Dermis blood vessel endothelial cell (primary cell): ENCODE data around the gene LPP. TPM values are rescaled to one million over a fixed set of nuclear protein-coding genes. Genes with fewer than 3 reads are reported as not detected.
A peak's percentile ranks its signal among the peaks of the same experiment; 100 is the strongest.

Experiments
- DNase-seq: peaks from one replicate; pipeline ENCODE4 v3.0.0; 2010
- total RNA-seq: library from RNA; depleted of rRNA; stranded (reverse); fragments of >200 nt; gene quantifications from 2 replicates; pipeline ENCODE4 v1.2.3, GENCODE V29; 2014

Gene LPP
- total RNA-seq, 1 donor from 2014 or later: 45.8 TPM

DNA sequence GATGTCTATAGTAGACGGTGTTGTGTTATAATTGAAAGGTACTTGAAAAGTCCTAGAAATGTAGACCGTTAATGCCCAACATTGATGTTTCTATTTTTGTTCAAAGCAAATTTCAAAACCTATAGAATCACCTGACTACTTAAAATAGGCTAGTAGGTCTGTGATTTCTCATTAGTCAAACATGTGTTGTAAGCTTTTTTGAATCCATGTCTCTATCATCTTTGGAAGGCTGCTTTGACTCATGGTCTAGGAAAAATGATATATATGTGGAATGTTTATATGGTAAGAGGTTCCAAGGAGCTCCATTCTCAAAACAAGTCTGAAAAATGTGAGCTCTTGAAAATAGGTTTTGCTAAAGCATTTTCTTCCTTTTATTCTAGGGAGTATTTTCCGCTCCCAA, 375.3 kb downstream of the LPP start:
- DNase-seq: no peak

DNA sequence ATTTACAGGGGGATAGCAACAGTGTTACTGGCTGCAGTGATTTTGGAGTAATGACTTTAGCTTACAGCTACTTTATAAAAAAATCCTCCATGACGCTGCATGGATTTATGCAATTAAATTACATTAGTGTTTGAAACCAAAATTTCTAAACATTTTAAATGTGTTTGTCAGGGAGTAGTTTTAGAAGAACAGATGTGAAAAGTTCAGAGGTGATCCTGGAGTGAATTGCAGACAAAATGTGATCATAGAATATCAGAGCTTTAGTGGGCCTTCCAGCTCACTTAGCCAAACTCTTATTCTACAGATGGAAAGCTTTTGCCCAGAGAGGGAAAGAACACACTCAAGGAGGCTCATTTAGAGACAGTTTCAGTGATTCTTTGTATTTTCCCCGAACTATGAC, 376.3 kb downstream of the LPP start:
- no peak for DNase-seq

DNA sequence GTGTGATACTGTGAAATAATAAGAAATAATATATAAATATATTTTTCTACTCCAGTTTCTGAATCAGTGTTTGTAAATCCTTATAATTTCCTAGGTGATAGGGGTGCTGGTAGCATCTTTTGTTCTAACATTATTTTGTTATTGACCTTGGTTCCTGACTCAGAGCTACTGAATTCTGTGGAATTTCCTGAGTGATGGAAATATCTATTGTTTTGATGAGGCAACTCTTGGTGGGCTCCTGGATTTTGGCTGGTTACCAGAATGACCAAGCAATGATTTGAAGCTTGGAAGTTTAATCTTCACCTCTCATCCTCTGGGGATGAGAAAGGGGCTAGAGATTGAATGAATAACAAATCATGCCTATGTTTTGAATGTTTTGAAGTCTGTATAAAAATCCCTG, 377.3 kb downstream of the LPP start:
- DNase-seq: peak; percentile 96

DNA sequence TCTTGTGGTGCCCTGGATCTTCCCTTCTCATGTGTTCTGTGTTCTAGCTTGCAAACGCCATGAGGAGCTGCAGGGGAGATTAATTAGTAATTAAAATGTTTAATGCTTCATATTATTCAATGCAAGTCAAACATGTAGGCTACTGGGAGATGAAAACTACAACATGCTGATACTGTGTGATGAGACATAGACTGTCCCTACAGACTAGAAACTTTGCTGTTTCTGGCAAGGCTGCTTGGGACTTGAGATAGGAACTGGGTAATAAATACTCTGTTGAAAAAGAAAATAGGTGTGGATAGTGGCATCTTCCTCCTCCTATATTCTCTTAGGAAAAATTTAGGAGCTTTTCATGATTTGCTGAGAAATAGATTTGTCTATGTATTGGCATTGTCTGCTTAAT, 379.2 kb downstream of the LPP start:
- DNase-seq: no peak

DNA sequence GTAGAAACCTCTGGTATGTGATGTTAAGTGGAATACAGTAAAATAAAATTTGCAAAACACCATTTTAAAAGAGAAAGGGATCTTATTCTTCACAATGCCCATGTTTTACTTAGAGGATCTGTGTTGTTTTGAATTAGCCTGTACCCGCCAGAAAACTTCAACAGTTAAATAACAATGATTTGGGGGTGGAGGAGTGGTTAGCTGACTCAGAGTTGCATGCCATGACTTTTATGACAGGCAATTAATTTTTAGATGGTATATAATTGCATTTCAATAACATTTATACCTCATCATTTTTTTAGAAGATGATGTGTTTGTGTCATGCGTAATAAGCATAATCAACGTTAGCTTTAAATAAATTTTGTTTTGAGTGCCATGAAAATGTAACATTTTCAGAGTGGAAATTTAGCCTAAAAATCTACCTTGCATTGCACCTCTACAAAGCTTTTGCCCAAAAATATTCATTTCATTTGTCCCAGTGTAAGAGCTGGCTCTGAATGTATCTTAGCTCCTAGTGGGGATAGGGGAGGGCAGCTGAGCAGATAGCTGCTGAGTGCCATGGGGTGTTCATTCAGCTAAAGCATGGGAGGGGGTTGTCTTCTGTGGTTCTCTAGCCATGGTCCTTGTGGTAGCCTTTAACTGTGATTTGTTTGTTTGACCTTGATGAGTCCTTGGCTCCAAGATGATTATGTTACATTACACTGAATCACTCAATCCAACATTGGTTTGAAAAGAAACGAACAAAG, 379.8 kb downstream of the LPP start:
- peak; percentile 45 for DNase-seq

DNA sequence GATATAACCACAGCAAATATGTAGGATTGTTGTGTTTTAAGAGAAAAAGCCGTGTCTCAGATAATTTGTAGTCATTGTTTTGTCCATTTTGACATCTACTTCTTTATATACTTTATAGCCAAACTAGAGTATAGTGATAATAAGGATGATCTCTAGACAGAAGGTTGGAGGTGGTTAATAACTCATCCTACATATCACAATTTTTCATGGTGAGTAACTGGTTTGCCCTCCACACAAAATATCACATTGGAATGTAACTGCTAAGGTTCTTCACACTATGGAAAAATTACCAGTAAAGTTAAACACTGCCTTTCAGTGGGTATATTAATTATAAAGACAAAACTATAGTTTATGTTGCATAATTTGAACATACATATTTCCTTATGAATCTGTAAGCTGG, 380.7 kb downstream of the LPP start:
- DNase-seq: no peak

DNA sequence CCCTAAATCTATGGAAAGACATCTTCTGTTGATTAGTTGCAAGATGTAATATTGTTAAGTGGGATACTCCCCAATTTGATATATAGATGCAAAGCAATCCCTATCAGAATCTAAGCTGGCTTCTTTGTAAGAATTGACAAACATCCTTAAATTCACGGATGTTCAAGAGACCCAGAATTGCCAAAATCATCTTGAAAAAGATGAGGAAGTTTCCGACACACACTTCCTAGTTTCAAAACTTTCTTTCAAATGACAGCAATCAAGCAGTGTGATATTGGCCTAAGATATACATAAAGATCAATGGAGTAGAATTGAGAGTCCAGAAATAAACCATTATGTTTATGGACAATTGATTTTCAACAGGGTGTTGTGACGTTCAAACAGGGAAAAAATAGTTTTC, 383.6 kb downstream of the LPP start:
- DNase-seq: no peak

DNA sequence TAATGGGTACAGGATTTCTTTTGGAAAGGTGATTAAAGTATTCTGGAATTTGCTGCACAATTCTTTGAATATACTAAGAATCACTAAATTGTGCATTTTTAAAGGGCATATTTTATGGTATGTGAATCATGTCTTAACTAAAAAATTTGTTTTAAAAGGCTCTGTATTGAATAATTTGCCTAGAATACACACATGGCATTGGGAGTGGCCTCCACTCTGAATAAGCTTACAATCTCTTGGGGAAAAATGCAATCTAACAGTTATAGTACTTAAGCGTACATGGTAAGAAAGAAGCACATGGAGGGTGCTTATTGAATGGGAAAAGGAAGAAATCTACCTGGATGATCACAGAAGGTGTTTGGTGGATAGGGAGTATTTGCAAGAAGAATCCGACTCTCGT, 385.1 kb downstream of the LPP start:
- no peak for DNase-seq

DNA sequence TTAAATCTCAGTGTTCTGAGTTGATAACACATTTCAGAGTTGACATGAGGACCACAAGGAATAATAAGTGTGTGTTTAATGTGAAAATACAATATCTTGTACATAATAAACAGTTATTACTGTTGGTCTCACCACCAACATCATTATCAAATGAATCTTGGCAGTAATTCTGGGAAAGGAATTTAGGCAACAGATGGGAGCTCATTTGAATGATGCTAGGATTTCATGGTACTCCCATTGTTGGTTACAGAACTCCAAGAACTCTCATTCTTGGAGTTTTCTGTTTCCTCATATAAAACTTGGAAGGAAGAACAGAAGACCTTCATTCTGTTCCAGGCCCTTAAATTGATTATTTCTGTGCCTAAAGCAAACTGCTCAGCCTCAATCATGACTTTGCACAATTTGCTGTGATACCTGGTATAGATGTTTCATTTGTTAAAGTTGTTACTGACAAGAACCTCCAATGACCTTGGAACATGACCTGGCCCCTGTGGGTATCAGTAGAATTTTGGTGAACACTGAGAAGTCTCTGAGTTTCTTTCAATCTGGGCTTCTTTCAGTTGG, 385.8 kb downstream of the LPP start:
- DNase-seq: no peak

DNA sequence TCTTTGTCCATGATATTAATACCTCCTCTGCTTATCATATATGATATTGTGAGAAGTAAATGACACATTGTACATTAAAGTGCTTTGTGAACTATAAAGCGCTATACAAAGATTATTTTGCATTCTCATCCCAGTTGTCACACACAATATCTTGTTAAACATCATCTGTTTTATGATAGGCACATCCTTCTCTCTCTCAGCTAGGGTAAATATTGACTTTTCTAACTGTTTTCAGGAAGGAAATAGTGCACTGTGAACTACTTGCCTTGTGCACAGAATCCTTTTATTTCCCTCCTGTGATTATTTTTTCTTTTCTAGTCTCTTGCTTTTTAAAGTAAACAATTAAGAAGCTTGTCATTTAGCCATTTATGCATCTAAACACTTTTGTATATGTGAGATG, 388.2 kb downstream of the LPP start:
- DNase-seq: no peak

DNA sequence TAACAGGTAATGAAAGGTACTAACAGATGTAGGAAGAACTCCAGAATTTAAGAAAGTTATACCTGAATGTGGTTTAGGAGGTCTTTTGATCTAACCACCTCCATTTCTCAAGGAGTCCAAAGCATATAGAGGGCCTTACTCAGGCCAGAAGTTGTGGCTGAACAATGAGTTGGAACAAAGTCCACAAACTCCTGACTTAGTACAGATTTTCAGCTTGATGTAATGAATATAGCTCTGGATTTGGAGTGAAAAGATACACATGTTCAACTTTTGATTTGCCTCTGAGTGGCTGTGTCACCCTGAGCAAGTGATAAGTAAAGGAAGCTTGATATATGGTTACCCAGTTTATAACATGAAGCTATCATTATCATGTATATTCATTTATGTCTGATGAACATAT, 390.1 kb downstream of the LPP start:
- DNase-seq: no peak

DNA sequence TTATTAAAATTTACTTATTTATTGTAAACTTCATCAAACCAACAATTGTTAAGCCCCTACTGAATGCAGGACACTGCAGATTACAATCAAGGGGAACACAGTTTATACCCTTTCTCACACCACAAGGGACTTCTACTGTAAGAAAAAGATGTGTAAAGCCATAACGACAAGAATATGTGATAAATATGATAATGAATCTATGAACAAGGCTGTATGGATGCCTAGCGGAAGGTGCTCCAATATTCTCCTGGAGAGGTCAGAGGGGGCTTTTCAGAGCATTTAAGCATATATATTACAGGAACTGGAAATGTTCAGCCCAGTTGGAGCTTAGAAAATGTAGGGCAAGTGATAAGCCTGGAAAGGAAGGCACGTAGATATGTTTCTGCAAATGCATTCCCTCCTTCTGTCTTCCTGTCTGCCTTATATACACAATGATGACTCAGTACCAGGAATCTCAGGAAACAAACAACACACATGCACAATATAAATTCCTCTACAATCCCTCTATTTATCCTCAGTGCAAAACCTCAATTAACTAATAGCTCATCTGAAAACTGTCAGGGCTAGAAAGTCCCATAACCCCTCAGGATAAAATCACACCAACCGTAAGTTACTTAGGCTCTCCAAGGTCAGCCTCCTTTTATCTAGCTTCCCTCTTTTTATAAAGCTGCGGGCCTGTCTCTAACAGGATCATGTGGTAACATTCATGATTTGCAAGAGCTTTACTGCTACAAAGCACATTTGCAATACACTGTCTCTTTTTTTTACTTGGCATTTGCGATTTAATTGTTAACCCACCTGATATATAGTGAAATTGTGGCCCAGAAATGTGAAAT, 393.1 kb downstream of the LPP start:
- DNase-seq: peak; percentile 62

DNA sequence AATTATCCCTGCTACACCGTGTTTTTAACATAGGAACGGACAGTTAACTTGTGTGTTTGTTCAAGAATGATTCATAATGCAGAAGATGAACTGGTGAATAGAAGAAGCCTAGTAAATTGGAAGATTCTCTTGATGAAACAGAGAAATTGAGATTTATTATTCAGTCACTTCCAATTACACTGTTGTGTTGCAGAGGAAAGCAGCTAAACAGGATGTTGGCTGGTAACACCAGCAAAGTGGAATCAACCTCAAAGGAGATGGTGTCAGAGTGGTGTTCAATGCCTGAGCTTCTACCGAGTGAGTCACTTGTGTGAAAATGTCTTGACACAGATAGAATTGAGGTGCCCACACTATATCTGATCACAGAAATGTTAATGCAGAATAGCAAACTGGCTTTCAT, 399.6 kb downstream of the LPP start:
- DNase-seq: no peak

DNA sequence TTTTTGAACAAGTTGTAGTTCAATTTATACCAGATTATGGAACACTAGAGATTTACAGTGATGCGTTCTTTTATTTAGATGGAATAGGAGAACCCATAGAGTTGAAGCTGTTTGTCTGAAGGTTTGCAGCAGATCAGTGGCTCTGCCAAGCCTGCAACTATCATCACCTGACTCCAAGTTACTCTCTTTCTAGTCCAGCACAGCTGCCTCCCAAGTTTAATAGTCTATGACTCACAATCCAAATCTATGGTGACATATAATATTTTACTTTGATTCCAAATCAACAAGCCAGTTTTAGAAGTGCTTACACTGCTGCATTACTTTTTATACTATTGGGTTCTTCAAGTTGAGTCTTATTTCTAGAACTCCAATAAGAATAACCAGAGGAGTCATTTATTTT, 400.4 kb downstream of the LPP start:
- DNase-seq: no peak

DNA sequence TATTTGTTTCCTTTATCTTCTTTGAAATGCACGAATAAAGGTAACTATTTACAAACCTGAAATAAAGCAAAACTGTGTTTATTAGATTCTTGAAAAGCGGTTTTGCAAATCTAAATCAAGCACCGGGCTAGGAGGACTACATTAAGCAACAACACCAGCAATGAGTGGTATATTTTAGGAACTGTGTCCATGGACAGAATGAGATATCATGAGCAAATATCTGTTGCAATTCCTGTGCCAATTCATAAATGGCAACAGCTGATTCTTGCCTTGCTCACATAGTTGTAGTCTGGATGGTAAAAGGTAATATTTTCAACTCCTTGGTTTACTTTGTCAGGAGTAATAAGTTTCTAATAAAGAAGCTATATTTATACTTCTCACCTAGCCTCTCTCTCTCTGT, 403.3 kb downstream of the LPP start:
- no peak for DNase-seq

DNA sequence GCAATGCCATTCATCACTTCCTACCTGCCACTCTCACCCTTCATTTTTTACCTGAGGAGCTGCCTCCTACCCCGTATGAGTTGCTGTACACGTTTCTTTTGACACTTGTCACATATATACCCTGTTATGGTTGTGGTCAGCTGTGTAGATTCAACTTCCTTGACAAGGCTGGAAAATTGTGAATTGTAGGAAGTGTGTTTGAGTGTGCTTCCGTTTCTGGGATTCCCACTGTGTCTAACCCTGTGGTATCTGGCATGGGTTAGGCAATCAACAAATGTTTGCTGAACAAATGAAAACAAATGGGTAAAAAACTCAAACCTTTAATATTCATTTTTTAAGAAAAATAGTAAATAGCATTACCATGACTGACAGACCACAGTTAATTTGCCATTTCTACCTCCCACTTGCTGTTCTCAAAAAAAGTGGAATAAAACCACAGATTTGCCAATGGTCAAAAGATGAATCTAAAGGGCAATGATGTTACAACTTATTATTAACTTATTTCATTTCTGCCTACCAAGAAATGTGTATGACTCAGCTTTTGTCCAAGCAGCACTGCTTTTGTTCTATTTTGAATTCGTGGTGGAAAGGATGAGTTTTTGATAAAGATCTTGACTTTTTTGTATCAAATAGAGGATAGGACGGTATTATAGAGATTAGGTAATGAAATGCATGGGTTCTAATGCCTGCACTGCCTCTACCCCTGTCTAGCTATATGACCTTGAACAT, 404.6 kb downstream of the LPP start:
- peak; percentile 92 for DNase-seq

DNA sequence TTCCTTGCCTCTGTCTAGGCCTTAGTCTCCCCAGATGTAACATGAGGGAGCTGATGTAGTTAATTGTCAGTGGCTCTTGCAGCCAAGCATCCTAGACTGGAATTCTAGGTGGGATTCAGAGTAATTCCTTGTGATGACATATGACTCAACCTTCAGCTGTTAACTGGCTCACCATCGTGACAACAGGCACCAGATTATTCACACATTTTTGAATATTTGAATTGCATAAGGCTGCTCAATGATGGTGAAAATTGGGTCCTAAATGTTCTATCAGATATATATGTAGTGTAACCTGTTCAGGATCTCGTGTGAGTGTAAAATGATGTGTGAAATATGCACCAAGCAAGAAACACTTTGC, 405.1 kb downstream of the LPP start:
- peak; percentile 60 for DNase-seq

DNA sequence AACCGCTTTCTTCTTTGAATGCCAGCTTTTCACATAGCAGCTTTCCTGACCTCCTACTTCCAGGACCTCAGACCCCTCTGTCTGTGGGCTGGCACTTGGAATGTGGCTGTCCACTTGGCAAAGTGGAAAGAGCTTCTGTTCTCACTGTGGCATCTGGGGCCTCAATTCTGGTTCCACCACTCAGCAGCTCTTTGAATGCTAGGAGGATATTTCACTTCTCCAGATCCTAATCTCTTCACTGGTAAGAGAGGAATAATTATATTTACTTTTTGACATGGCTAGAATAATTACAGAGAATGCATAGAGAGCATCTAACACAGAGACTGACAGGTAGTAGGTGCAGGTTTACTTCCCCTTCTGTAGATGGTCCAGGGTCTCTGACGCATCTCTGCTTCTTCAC, 405.9 kb downstream of the LPP start:
- DNase-seq: no peak

DNA sequence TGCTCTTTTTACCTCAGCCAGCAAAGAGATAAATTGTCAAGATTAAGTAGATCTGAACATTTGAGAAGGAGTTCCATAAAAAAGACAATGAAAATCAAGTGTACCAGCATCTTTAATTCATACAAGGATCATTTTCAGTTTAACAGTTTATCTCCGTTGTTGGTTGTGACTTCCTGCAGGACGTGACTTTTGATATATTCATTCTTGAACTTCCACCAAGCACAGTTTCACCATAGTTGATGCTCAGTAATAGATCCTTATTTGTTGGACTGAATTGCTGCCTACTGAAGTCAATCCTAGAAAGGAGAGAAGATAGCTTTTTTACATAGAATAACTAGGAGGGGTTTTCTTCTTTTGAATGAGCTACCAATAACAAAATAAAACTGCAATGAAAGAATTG, 408.2 kb downstream of the LPP start:
- DNase-seq: no peak

DNA sequence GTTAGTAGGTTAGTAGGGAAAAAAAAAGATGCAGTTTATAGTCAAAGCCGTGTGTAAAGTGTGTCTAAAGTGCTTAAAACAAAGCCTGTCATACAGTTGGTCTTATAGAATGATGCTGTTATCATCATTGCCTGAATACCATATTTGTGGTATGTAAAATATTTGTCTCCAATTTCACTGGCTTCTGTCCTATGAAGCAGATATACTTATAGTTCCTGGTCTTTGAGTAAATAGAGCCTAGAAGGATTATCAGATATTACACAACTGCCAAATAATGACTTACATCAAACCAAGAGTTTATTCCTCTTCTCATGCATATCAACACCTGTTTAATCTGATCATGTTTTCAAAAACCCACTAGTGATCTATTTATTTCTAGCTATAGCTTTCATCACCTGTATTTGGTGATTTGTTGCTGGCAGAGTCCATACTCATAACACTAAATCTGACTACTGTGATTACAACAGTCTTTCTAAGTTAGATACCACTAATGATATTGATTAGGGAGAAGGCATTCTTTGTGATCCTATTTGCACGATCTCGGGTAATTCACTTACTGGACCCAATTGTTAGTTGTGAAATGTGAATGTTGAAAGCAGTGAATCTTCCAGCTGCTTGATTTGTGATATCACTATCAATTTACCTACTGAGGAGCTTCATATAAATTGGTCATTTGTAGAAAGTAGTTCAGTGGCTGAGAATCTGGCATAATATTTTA, 413.7 kb downstream of the LPP start:
- no peak for DNase-seq

DNA sequence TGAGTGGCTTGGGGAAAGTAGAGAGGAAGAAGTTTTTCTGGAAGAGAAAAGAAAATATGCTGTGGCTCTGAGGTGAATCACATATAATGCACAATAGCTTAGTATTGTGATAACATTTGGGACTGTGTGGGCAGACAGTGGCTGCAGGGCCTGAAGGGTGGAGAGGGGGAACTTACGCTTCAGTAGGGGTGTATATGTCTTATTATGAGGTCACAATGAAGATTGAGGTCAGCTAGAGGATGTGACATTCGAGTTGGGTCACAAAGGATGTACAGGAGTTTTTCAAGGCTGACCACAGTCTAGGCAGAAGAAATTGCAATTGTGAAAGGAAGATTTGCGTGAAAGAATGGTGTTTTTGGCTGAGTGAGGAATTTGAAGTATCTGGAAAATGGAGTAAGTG, 414.8 kb downstream of the LPP start:
- DNase-seq: no peak

DNA sequence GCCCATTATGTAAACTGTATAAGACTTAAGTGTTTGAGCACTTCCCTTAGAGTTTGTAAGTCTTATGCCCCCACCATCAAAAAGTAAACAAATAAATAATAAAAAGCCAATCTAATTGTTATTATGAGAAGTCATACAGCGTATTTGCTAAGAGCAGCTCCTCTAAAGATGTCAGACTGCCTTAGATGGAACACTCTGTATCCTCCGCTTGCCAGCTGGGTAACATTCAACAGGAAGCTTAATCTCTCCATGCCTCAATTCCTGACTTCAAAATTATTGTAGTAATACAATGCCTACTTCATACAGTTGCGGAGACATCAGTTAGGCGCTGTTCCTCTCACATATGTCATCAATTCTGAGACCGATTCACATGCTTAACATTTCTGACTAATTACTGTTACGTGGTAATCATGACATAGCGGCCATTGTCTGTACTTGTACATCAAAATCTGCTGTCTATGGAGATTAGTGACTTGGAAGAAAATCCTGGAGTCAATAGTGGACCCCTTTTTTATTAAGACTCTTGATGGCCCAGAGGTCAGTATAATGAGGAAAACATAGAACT, 417.7 kb downstream of the LPP start:
- DNase-seq: no peak
